Keratinocyte (primary cell): Measurements from ENCODE around the gene NFATC2. TPM values are rescaled to one million over a fixed set of nuclear protein-coding genes. Genes with fewer than 3 reads are reported as not detected.

ENCODE experiments used
- DNase-seq: peaks from one replicate; pipeline ENCODE4 v3.0.0-alpha.2; 2011; ENCODE audit warnings: low read depth, missing footprints, low spot score
- FAIRE-seq: peaks from 2 replicates; lab custom pipeline; 2011; peaks lifted over from hg19 to GRCh38; lab: Jason Lieb, UNC
- H2AFZ ChIP-seq: 2 replicates; pipeline ENCODE4 v1.6.0; 2012; ENCODE audit warnings: low read length, control low read depth, inconsistent platforms; ENCODE audit not compliant: control insufficient read depth
- H3K27ac ChIP-seq: 2 replicates; pipeline ENCODE4 v1.5.1; 2011; ENCODE audit warnings: low read length; ENCODE audit not compliant: control insufficient read depth, insufficient read depth
- H3K27me3 ChIP-seq: 3 replicates; pipeline ENCODE4 v1.6.0; 2011; ENCODE audit warnings: low read length; ENCODE audit not compliant: control insufficient read depth, insufficient read depth; ENCODE audit errors: extremely low read depth
- H3K36me3 ChIP-seq, 2 experiments: 2 replicates in 1 of 2; 3 replicates in 1 of 2; pipeline ENCODE4 v1.5.1; 2011; ENCODE audit warnings: low read length in 2 of 2, mild to moderate bottlenecking in 1 of 2; ENCODE audit not compliant: control insufficient read depth in 2 of 2, insufficient read depth in 2 of 2; ENCODE audit errors: extremely low read depth in 1 of 2
- H3K4me1 ChIP-seq: 3 replicates; pipeline ENCODE4 v1.5.1; 2011; ENCODE audit warnings: low read length; ENCODE audit not compliant: control insufficient read depth, insufficient read depth; ENCODE audit errors: extremely low read depth
- H3K4me2 ChIP-seq: 3 replicates; pipeline ENCODE4 v1.6.0; 2011; ENCODE audit warnings: low read depth, low read length; ENCODE audit not compliant: control insufficient read depth, insufficient read depth; ENCODE audit errors: extremely low read depth
- H3K4me3 ChIP-seq, 3 experiments: fragments of 200-600 bp in 1 of 3; sonication (generic) in 1 of 3; 2 replicates in 2 of 3; 3 replicates in 1 of 3; pipeline ENCODE4 v1.5.1; 2011 to 2016; ENCODE audit warnings: low read length in 3 of 3, mild to moderate bottlenecking in 3 of 3, control low read depth in 2 of 3, inconsistent platforms in 1 of 3, low read depth in 1 of 3, mixed read lengths in 1 of 3, mixed run types in 1 of 3, moderate library complexity in 1 of 3; ENCODE audit not compliant: control insufficient read depth in 2 of 3, insufficient read depth in 2 of 3; ENCODE audit errors: extremely low read depth in 1 of 3
- H3K79me2 ChIP-seq: 2 replicates; pipeline ENCODE4 v1.6.0; 2012; ENCODE audit warnings: low read length; ENCODE audit not compliant: control insufficient read depth, insufficient read depth
- H3K9ac ChIP-seq: 3 replicates; pipeline ENCODE4 v1.6.0; 2011; ENCODE audit warnings: low read length; ENCODE audit not compliant: control insufficient read depth, insufficient read depth; ENCODE audit errors: extremely low read depth
- H3K9me1 ChIP-seq: 3 replicates; pipeline ENCODE4 v1.6.0; 2011; ENCODE audit warnings: low read length; ENCODE audit not compliant: control insufficient read depth, insufficient read depth; ENCODE audit errors: extremely low read depth
- H3K9me3 ChIP-seq: 2 replicates; pipeline ENCODE4 v1.5.1; 2012; ENCODE audit warnings: low read depth, low read length; ENCODE audit not compliant: control insufficient read depth
- H4K20me1 ChIP-seq: 3 replicates; pipeline ENCODE4 v1.6.0; 2011; ENCODE audit warnings: low read length; ENCODE audit not compliant: control insufficient read depth, insufficient read depth; ENCODE audit errors: extremely low read depth
- EZH2 ChIP-seq: IDR thresholded peaks from one replicate; pipeline ENCODE4 v1.6.1; 2012; ENCODE audit warnings: inconsistent platforms, mild to moderate bottlenecking, low read length, moderate library complexity
- dilution Hi-C: fragments of 300-500 bp; cut with MboI; formaldehyde crosslinking; loops from one replicate; pipeline ENCODE4 v1.7.0; 2020; ENCODE audit warnings: low sequenced_read_pairs; ENCODE audit not compliant: extremely low pct_ligation_motif_present
- polyA plus RNA-seq, 5 experiments: library from polyadenylated mRNA; depleted of rRNA in 3 of 5; stranded (reverse) in 3 of 5; stranded (forward) in 1 of 5; unstranded in 1 of 5; fragments of >200 nt; gene quantifications; 1 replicate in 1 of 5; 2 replicates in 3 of 5; 3 replicates in 1 of 5; pipeline versions ENCODE4 v1.2.1 to v1.2.3, GENCODE V29; 2011 to 2012; ENCODE audit warnings: missing spikeins in 2 of 5, low read depth in 1 of 5, low replicate concordance in 1 of 5
- TF ChIP-seq, protein P1 (sequence below), 3 experiments: IDR thresholded peaks in 1 of 3; conservative IDR thresholded peaks in 1 of 3; optimal IDR thresholded peaks in 1 of 3; 2 replicates in 2 of 3; 3 replicates in 1 of 3; pipeline versions ENCODE3 to v1.5.1; 2011; ENCODE audit warnings: low read length in 3 of 3, mild to moderate bottlenecking in 3 of 3, moderate library complexity in 2 of 3, control low read depth in 1 of 3, inconsistent platforms in 1 of 3; ENCODE audit not compliant: insufficient read depth in 2 of 3; ENCODE audit errors: extremely low read depth in 1 of 3

The NFATC2 gene
- polyA plus RNA-seq, 1 donor (not counting 4 experiments of a cell fraction or from before 2014, with no cell fraction given): 0.05 TPM

DNA sequence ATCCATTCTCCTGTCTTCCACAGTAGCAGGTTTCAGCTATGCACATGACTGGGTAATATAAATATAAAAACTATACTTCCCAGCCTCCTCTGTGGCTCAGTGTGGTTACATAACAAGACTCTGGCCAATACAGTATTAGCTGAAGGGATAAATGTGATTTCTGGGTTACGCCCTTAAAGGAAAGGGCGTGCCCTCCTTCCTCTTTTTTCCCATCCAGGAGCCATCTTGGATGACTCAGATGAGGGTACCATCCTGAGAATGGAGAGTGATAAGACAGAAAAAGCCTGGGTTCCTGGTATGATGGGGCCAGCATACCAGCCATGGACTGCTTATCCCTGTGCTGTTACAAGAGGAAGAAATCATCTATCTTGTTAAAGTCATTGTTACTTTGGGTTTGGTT, 123.3 kb downstream of the NFATC2 start:
- no peak for DNase-seq

GRCh38 chr20:51418137-51418529, 124.4 kb downstream of the NFATC2 start:
- Histone ChIP-seq H3K36me3 (no peaks in the 10 kb centered on the region), H3K4me3 (no peak overlapping the region), H3K9me1 (no peaks in the 10 kb centered on the region), H3K79me2 (no peaks in the 10 kb centered on the region), H3K27me3 (peaks cover 26% of the 10 kb centered on the region), H3K4me1 (no peaks in the 10 kb centered on the region), H2AFZ (no peak overlapping the region), H3K4me2 (no peak overlapping the region), H4K20me1 (no peaks in the 10 kb centered on the region), H3K9ac (no peak overlapping the region), H3K27ac (no peak overlapping the region), H3K9me3 (no peaks in the 10 kb centered on the region)
- TF ChIP-seq, protein P1, sequence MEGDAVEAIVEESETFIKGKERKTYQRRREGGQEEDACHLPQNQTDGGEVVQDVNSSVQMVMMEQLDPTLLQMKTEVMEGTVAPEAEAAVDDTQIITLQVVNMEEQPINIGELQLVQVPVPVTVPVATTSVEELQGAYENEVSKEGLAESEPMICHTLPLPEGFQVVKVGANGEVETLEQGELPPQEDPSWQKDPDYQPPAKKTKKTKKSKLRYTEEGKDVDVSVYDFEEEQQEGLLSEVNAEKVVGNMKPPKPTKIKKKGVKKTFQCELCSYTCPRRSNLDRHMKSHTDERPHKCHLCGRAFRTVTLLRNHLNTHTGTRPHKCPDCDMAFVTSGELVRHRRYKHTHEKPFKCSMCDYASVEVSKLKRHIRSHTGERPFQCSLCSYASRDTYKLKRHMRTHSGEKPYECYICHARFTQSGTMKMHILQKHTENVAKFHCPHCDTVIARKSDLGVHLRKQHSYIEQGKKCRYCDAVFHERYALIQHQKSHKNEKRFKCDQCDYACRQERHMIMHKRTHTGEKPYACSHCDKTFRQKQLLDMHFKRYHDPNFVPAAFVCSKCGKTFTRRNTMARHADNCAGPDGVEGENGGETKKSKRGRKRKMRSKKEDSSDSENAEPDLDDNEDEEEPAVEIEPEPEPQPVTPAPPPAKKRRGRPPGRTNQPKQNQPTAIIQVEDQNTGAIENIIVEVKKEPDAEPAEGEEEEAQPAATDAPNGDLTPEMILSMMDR (optimal IDR thresholded peaks at IDR 0.05 in 1 of 3, IDR thresholded peaks at IDR 0.05 in 1 of 3, conservative IDR thresholded peaks at IDR 0.05 in 1 of 3; ENCODE audit: extremely low read depth in 1 of 3, insufficient read depth in 2 of 3, low read length in 3 of 3): no peak
- no peak for TF ChIP-seq EZH2
- no peak for FAIRE-seq
- dilution Hi-C loops: no loop called here
- DNase-seq: no peak

More for the DNA sequence above, 123.3 kb downstream of the NFATC2 start:
- TF ChIP-seq, protein P1 (optimal IDR thresholded peaks at IDR 0.05 in 1 of 3, IDR thresholded peaks at IDR 0.05 in 1 of 3, conservative IDR thresholded peaks at IDR 0.05 in 1 of 3; ENCODE audit: extremely low read depth in 1 of 3, insufficient read depth in 2 of 3, low read length in 3 of 3): no peak
- no peak for TF ChIP-seq EZH2
- Histone ChIP-seq H3K27ac (no peak overlapping the region), H3K9ac (no peak overlapping the region), H3K4me3 (no peak overlapping the region), H3K9me1 (no peaks in the 10 kb centered on the region), H2AFZ (no peak overlapping the region), H3K79me2 (no peaks in the 10 kb centered on the region), H3K4me2 (no peak overlapping the region), H3K9me3 (no peaks in the 10 kb centered on the region), H3K27me3 (peaks cover 30% of the 10 kb centered on the region), H4K20me1 (no peaks in the 10 kb centered on the region), H3K4me1 (no peaks in the 10 kb centered on the region), H3K36me3 (no peaks in the 10 kb centered on the region)
- FAIRE-seq: no peak
- dilution Hi-C loops: no loop called here
